Right lobe of liver (tissue), 4 donors: ENCODE results near the gene MYOG.

Experiments used
- POLR2A ChIP-seq: fragments of 450-650 bp; IDR thresholded peaks from one replicate; pipeline ENCODE4 v1.6.1; 2017; ENCODE audit warnings: antibody characterized with exemption, mild to moderate bottlenecking
- TF ChIP-seq, protein P1 (sequence below), 4 donors: fragments of 200-600 bp in 3 of 4; fragments of 450-650 bp in 1 of 4; IDR thresholded peaks; one replicate each; pipeline versions ENCODE4 v1.5.1 to v1.8.0; 2016 to 2022; ENCODE audit warnings: antibody characterized with exemption in 4 of 4, mild to moderate bottlenecking in 2 of 4
- donor health status: DM: no; HTN: no; CAD: no.
- donor health status: DM: no; HTN: no; CAD: no.
- donor health status: DM: no; HTN: yes; CAD: no.

DNA sequence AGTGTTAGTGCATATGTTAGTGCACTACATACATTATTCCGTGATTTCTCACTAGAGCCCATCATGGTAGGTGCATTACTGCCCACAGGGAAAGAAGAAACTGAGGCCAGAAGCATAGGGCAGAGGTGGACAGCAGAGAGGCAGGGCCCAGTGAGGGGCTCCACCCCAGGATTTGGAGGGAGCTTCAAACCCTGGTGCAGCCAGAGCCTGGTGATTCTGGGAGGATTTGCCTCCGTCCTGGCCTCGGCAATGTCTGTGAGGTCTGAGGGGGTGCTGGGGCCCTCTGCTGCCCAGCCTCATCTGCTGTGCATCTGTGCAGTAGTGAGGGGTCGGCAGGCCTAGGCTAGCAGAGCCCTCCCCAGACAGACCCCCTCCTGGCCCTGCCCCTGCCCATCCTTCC lies 36.7 kb downstream of the MYOG start:
- no peak for TF ChIP-seq POLR2A
- TF ChIP-seq, protein P1, sequence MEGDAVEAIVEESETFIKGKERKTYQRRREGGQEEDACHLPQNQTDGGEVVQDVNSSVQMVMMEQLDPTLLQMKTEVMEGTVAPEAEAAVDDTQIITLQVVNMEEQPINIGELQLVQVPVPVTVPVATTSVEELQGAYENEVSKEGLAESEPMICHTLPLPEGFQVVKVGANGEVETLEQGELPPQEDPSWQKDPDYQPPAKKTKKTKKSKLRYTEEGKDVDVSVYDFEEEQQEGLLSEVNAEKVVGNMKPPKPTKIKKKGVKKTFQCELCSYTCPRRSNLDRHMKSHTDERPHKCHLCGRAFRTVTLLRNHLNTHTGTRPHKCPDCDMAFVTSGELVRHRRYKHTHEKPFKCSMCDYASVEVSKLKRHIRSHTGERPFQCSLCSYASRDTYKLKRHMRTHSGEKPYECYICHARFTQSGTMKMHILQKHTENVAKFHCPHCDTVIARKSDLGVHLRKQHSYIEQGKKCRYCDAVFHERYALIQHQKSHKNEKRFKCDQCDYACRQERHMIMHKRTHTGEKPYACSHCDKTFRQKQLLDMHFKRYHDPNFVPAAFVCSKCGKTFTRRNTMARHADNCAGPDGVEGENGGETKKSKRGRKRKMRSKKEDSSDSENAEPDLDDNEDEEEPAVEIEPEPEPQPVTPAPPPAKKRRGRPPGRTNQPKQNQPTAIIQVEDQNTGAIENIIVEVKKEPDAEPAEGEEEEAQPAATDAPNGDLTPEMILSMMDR (IDR thresholded peaks at IDR 0.05) = no peak
